HG02840 (cell line): ENCODE data around the gene RTEL1.
A peak's percentile ranks its signal among the peaks of the same experiment; 100 is the strongest.
"Not testable (repeated sequence)": the region's sequence is repeated elsewhere in the genome, so short reads cannot be mapped to it uniquely, and the experiment has no call there.

ENCODE experiments used
- ATAC-seq: cut with Tn5 transposase; IDR thresholded peaks from one replicate; pipeline ENCODE4 v1.9.1; 2021; ENCODE audit warnings: mild to moderate bottlenecking, moderate library complexity, moderate number of reproducible peaks; ENCODE audit not compliant: unreplicated experiment, low FRiP score

RTEL1 gene

GRCh38 chr20:63645218-63645617 is 12.9 kb upstream of the RTEL1 start:
- ATAC-seq, result no peak

GRCh38 chr20:63648190-63648589 is 9.9 kb upstream of the RTEL1 start:
- ATAC-seq, result no peak

GRCh38 chr20:63648895-63649589 is 9.1 kb upstream of the RTEL1 start:
- ATAC-seq, result no peak

- not testable (repeated sequence) for ATAC-seq
Observed at GRCh38 chr20:63650486-63650885, 7.6 kb upstream of the RTEL1 start.

GRCh38 chr20:63651942-63652191 is 6.2 kb upstream of the RTEL1 start:
- no peak for ATAC-seq

DNA sequence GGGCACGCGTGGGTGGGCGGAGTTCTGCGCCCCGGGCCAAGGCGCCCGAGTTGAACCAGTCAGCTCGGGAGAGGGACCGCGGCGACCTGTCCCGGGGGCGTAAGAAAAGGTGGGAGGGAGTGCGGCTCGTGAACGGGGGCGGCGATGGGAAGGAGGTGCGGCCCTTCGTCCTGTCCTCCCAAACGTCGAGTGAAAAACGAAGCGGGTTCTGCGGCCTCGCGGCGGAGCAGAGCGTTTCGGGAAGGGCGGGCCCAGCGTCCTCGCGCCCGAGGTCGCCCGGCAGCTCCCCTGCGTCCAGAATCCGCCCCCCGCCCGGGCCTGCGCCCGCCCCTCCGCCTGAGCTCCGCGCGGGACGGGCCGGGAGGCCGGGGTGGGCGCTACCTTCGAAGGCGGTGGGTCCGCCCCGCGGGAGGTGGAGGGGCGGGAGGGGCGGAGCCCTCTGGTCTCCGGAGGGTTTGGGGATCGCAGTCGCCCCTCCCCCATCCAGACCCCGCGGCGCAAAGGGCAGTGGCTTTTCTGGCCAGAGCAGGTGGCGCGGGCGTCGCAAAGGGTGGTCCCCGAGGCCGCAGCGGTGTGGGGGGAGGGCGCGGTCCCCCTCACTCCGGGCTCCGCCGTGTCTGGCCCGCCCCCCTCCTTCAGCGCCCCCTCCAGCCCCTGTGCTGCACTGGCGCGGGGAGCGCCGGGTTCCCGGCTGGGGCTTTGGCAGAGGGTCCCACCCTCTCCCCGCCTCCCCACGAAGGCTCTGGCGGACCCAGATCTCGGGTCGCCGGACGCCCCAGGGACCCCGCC is 5.7 kb upstream of the RTEL1 start:
- no peak for ATAC-seq

DNA sequence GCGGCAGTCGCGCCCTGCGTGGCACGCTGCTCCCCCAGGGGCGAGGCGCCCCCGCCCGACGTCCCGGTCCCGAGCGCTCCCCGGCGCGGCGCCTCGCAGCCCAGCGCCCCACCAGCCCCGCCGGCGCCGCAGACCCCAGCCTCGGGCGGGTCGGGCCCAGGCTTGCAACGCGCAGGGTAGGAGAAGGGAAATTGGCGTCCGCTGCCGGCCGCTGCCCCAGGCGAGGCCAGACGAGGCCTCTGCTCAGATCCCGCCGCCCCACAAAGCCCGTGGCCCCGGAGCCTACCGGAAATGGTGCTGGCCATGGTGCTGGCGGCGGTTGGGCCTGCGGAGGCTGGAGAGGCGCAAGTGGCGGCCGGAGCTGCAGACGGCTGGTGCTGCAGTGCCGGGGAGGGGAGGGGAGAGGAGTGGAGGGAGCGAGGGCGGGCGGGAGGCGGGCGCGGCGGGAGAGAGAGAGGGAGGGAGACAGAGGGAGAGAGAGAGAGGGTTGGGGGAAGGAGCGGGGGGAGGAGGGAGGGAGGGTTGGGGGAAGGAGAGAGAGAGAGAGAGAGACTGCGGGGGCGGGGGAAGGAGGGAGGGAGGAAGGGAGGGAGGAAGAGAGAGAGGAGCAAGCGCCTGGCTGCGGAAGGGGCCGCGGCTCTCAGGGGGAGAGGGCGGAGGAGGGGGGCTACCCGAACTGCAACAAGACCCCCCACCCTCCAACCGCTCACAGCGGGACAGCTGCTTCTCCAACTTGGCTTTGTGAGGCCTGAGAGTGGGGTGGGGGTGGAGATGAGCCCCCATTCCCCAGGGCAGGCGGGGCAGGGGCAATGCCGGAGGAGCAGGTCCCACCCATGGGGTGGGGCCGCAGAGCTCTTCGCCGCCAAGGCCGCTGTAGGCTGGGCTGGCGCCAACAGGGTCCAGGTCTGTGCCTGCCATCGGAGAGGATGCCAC is 4.8 kb upstream of the RTEL1 start, which contains the start of gene STMN3:
TSS of gene STMN3 (minus strand) at position 384 of the 933 bp plus-strand sequence. CDS start at position 305, 79 bp downstream.
- ATAC-seq, result no peak

DNA sequence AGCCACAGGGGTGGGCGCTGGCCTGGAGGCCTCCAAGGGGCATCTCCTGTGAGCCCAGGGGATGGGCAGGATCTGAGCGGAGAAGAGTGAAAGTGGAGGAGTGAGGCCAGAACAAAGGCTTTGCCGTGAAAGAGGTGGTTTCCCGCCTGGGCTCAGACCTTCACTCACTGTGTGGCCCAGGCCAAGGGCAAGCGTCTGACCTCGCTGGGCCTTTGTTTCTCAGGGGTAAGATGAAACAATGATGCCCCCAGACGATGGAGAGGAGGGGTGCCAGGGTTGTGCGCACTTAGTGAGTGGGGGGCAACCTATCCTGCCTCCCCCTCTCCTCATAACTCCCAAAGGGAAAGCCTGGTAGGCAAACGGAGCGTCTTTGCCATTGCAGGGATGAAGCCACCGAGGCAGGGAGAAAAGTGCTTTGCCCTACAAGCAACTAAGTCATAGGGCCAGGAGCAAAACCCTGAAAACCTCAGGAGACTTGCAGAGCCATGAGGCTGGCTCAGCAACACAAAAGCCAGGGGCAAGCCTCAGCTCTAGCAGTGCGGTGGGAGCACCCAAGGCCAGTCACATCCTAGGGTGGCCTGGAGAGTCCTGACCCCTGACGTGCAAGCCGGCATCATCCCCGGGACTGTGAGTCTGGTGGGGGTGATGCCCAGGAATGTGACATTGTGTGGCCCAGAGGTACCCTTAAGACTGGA is 4.0 kb upstream of the RTEL1 start:
- ATAC-seq, result no peak

GRCh38 chr20:63655249-63655648 is 2.9 kb upstream of the RTEL1 start:
- ATAC-seq, result no peak

DNA sequence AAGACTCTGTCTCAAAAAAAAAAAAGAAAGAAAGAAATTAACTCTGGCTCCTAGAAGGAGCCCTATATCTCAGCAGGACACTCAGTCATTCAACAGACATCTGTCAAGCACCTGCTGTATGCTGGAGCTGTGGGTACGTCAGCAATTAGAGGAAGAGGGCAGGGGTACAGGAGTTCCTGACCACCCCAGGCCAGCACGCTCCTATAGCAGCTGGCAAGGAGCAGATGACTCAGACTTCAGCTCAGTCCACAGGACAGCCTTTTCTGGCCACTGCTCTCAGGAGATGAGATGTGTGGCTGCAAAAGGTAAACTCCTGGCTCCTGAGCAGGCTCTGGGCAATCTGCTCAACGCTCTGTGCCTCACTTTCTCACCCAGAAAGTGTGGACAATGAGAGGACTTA is 1.7 kb upstream of the RTEL1 start:
- no peak for ATAC-seq

DNA sequence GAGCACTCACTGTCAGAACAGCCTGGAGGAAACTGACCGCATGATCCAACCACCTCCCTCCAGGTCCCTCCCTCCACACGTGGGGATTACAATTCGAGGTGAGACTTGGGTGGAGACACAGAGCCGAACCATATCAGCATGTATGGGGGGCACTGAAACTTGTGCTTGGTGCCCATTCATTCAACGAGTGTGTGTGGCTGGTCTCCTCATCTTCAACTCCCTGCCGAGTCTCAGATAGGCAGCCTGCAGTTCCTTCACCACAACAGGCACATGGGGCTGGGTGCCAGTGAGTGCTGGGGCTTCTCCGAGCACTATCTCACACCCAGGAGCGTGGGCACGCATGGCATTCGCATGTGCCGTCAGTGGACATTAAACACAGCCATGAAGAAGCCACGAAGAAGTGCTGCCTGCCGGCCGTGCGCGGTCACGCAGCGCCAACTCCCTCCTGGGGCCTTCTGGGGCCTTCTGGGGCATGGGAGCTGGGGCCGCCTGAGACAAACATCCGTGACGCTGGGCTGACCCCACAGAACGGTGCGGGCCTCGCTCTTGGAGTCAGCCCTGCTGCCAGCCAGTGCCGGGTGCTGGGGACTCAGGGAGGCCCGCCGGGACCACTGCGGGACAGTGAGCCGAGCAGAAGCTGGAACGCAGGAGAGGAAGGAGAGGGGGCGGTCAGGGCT is 714 bp upstream of the RTEL1 start:
- ATAC-seq, result peak; percentile 6

- ATAC-seq, result no peak
Observed at GRCh38 chr20:63658749-63659187, 656 bp downstream of the RTEL1 start.

GRCh38 chr20:63659370-63659769 is 1.3 kb downstream of the RTEL1 start:
- ATAC-seq, result no peak

- ATAC-seq, result not testable (repeated sequence)
Observed at GRCh38 chr20:63660174-63660573, 2.1 kb downstream of the RTEL1 start.

GRCh38 chr20:63660622-63661021 is 2.5 kb downstream of the RTEL1 start:
- no peak for ATAC-seq

DNA sequence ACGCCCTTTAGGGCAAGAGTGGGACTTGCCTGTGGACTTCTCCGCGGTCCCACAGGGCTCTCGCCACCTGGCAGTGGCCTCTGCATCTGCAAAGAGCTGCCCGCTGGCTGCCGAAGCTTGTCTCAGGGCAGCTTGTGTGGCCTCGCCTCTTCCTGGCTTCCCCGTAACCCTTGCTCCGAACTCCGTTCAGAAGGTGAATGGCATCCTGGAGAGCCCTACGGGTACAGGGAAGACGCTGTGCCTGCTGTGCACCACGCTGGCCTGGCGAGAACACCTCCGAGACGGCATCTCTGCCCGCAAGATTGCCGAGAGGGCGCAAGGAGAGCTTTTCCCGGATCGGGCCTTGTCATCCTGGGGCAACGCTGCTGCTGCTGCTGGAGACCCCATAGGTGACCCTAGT is 3.0 kb downstream of the RTEL1 start:
- no peak for ATAC-seq

- ATAC-seq, result no peak
Observed at GRCh38 chr20:63661959-63662812, 4.1 kb downstream of the RTEL1 start.

DNA sequence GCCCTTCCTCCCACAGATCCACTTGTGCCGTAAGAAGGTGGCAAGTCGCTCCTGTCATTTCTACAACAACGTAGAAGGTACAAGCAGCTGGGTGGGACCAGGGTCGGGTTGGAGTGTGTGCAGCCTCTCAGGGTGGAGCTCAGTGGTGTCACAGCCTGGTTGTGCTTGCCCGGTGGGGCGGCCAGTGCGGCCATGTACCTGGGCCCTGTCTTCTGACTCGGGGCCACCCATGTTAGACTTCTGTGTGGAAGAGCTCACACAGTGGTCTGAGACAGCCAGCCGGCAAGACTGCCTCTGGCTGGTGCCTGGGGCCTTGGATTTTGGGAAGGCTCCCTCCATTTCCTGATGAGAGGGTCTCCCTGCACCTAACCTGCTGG is 4.7 kb downstream of the RTEL1 start:
- ATAC-seq, result no peak
